Measurements from ENCODE around the gene LDHAL6B.

Gene LDHAL6B

DNA sequence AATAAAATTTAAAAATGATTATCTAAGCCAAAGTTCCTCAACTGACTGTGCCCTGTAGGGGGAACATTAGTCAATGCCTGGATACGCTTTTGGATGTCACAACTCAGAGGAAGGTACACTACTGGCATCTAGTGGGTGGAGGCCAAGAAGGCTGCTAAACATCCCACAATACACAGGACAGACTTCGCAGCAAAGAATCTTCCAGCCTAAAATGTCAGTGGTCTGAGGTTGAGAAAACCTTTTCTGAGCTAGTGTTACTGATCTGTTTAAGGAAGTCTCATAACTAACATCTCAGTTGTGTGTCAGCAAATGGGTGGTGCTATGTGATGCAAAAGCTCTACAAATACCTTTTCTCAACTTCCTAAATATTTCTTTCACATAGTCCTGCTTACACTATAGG lies 20.9 kb upstream of the LDHAL6B start:
- DNase-seq (ENCODE audit: low read depth in 1 of 2, low spot score in 1 of 2): peak in 1 of 2 experiments; percentile 55
- TF ChIP-seq JUND (IDR thresholded peaks at IDR 0.05; ENCODE audit: low read depth): no peak
- in situ Hi-C loops (cut with HindIII; ENCODE audit: low pct_unique_long_range_greater_than_20kb, low sequenced_read_pairs): no loop called here

DNA sequence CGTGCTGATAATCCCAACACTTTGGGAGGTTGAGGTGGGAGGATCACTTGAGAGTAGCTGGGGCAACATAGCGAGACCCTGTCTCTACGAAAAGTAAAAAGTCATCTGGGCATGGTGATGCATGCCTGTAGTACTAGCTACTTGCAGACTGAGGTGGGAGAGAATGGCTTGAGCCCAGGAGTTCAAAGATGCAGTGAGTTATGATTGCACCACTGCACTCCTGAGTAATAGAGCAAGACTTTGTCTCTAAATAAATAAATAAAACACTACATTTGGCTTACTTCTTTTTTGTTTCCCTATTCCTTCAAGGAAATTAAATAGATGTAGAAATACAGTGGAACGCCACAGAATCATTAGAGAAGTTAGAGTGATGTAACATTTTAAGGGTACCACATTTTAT lies 20.1 kb upstream of the LDHAL6B start:
- no peak for TF ChIP-seq JUND (IDR thresholded peaks at IDR 0.05; ENCODE audit: low read depth)
- DNase-seq (ENCODE audit: low read depth in 1 of 2, low spot score in 1 of 2): no peak
- in situ Hi-C loops (cut with HindIII; ENCODE audit: low pct_unique_long_range_greater_than_20kb, low sequenced_read_pairs): no loop called here

DNA sequence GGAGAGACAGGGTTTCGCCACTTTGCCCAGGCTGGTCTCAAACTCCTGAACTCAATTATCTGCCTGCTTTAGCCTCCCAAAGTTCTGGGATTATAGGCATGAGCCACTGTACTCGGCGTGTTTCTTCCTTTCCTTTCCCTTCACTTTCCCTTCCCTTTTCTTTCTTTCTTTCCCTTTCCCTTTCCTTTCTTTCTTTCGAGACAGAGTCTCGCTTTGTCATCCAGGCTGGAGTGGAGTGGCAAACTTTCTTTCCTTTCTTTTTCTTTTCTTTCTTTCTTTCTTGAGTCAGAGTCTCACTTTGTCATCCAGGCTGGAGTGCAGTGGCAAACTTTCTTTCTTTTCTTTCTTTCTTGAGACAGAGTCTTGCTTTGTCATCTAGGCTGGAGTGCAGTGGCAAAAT lies 17.4 kb upstream of the LDHAL6B start:
- DNase-seq (ENCODE audit: low read depth in 1 of 2, low spot score in 1 of 2): no peak
- no peak for TF ChIP-seq JUND (IDR thresholded peaks at IDR 0.05; ENCODE audit: low read depth)
- in situ Hi-C loops (cut with HindIII; ENCODE audit: low pct_unique_long_range_greater_than_20kb, low sequenced_read_pairs): no loop called here

DNA sequence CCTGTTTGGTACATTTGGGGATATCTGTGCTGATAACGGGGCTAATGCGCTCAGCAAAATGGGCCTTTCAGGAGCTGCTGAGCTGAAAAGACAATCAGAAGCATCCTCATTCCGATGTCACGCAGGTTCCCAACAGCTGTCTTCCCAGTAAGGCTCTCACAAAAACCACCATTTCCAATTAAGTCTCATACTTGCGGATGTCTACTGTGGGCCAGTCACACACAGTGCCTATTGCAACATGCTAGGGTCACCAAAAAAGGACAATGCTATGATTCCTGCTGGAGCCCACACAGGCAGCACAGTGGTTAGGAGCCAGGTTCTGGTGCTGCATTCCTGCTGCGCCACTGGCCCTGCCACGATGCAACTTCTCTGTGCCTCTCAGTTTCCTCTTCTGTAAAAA lies 16.4 kb upstream of the LDHAL6B start:
- no peak for DNase-seq (ENCODE audit: low read depth in 1 of 2, low spot score in 1 of 2)
- in situ Hi-C loops (cut with HindIII; ENCODE audit: low pct_unique_long_range_greater_than_20kb, low sequenced_read_pairs): no loop called here
- no peak for TF ChIP-seq JUND (IDR thresholded peaks at IDR 0.05; ENCODE audit: low read depth)

DNA sequence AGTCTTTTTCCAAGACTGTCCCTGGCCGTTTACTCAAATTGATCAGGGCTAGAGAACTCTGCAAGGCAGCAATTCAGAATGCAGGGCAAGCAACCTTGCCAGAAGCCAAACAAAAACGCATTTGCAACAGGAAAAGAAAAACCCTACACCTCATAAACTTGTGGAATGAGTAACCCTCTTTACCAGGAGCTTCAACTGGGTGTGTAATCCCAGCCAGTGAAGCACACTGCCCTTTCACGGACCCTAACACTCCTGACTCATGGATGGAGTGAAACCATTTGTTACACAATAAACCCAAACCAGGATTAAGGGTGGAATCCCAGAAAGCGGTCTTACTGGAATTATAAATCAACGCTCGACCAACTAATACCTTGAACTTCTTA lies 14.8 kb upstream of the LDHAL6B start:
- no peak for TF ChIP-seq JUND (IDR thresholded peaks at IDR 0.05; ENCODE audit: low read depth)
- in situ Hi-C loops (cut with HindIII; ENCODE audit: low pct_unique_long_range_greater_than_20kb, low sequenced_read_pairs): no loop called here
- DNase-seq (ENCODE audit: low read depth in 1 of 2, low spot score in 1 of 2): no peak

DNA sequence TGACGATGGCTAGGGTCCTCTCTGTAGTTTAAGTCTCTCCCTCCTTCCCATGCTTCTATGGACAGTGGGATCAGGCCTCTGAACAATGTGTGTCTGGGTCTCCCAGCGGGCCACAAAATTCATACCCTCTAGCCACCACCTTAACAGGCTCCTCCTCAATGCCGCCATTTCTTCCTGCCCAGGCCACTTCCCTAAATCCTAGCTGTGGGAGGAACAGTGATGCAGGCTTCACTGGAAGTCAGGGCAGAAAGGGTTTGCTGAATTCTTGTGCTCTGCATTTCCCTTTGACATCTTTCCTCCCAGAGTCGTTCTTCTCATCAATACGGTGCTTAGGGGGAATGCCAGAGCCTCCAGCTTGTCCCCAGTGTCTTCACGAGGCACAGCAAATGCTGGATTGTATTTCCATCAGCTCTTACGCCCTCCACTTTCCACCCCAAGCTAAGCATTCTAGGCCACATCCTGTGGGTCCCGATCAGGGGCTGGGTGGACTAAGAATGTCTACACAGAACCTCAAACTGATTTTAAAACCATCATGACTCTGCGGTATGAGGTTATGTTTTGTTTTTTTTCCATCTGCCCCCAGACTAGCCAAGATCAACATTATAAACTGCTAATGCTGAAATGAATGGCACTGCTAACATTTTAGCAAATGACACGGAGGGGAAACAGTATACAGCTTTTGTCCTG lies 11.9 kb upstream of the LDHAL6B start:
- in situ Hi-C loops (cut with HindIII; ENCODE audit: low pct_unique_long_range_greater_than_20kb, low sequenced_read_pairs): no loop called here
- no peak for DNase-seq (ENCODE audit: low read depth in 1 of 2, low spot score in 1 of 2)
- TF ChIP-seq JUND (IDR thresholded peaks at IDR 0.05; ENCODE audit: low read depth): no peak

DNA sequence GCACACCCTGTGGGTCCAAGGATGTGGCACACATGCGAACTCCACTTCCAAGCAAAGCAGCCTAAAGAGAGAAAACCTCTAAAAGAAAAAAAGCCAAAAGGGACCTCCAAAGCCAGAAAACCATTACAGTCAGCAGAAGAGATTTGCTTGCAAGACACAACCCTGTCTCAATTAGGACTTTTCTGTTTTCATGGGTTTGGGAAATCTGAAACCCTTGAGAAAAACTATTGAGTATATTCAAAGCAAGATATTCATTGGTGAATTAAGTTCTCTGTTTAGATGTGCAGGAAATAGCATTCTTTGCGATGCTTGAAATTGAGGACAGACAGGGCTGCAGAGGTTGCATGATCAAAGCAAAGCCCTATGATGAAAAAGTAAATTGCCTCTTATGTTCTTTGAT lies 10.2 kb upstream of the LDHAL6B start:
- DNase-seq (ENCODE audit: low read depth in 1 of 2, low spot score in 1 of 2): no peak
- in situ Hi-C loops (cut with HindIII; ENCODE audit: low pct_unique_long_range_greater_than_20kb, low sequenced_read_pairs): no loop called here
- TF ChIP-seq JUND (IDR thresholded peaks at IDR 0.05; ENCODE audit: low read depth): no peak

DNA sequence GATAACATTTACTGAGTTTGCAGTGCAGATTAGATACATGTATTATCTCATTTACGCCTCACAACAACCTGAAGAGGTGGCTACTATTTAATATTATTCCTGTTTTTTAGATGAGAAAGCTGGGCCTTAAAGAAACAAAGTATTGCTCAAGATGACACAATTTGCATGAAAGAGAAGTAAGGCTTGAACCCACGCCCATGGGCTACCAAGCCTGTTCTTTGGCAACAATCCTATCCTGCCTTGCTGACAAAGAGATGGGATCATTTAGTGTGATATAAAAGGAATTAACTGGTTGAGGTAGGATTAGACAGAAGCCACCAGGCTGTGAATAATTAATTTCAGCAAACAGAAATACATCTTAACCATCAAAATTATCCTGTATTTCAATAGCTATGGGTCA lies 9.2 kb upstream of the LDHAL6B start:
- DNase-seq (ENCODE audit: low read depth in 1 of 2, low spot score in 1 of 2): no peak
- no peak for TF ChIP-seq JUND (IDR thresholded peaks at IDR 0.05; ENCODE audit: low read depth)
- in situ Hi-C loops (cut with HindIII; ENCODE audit: low pct_unique_long_range_greater_than_20kb, low sequenced_read_pairs): no loop called here

DNA sequence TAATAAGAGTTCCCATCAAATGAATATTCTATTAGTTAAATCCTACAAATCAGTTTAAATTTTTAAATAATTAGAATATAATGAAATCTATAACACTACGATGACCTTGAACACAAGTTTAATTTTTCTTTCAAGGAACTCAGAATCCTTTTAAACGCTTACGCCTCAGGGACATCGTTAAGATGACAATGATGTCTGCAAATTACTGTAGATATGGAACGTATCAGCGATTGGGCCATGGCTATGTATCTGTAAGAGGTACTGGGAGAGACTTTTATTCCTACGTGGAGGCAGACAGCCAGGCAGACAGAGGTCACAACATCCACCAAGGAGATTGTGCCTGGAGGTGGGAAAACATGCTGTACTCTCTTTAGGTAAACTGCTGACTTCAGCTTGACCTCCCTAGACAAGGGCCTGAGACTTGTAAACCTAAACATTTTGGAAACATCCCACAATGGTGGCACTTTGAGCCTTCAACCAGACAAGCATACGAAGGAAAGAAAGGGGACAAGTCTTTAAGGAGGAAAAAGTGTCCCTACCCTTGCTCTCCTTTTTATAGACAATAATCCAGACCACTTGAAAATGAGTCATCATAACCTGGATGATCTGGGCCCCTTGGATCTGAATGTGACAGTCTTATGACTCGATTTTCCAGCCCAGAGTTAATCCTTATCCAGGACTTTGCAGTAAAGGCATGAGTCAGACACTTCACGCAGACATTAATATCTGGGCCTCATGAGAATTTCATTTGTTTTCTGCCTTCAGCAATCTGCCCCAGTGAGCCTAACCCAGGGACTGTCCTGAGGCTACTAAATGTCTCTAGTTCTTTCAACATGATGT lies 6.8 kb upstream of the LDHAL6B start:
- in situ Hi-C loops (cut with HindIII; ENCODE audit: low pct_unique_long_range_greater_than_20kb, low sequenced_read_pairs): no loop called here
- TF ChIP-seq JUND (IDR thresholded peaks at IDR 0.05; ENCODE audit: low read depth): no peak
- no peak for DNase-seq (ENCODE audit: low read depth in 1 of 2, low spot score in 1 of 2)

DNA sequence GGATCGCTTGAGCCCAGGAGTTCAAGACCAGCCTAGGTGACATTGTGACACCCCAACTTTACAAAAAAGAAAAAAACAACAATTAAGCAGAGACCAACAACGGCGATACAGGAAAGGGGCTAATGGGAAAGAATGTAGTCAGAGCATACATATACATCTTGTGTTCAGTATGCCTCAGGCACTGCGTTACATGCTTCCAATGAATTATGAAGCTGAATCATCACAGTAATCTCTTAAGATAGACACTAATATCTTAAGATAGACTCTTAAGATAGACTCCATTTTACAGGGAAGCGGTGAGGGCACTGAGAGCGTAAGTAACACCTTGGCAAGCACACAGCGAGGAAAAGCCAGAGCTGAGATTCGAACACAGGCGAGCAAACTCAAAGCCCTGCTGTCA lies 6.1 kb upstream of the LDHAL6B start:
- TF ChIP-seq JUND (IDR thresholded peaks at IDR 0.05; ENCODE audit: low read depth): no peak
- DNase-seq (ENCODE audit: low read depth in 1 of 2, low spot score in 1 of 2): no peak
- in situ Hi-C loops (cut with HindIII; ENCODE audit: low pct_unique_long_range_greater_than_20kb, low sequenced_read_pairs): no loop called here

DNA sequence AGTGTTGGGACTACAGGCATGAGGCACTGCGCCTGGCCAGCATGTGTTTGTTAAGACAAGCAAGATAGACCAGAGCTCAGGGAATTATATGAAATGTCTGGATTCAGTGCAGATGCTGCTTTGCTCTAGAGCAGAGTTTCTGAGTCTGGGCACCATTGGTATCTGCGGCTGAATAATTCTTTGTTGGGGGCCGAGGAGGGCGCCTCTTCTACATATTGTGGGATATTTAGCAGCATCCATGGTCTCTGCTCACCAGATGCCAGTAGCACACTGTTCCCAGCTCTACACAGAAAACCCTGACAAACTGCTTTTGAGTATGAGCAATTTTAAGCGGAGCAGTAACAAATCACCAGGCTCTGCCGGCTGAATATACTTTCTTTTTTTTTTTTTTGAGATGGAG lies 3.6 kb upstream of the LDHAL6B start:
- no peak for TF ChIP-seq JUND (IDR thresholded peaks at IDR 0.05; ENCODE audit: low read depth)
- DNase-seq (ENCODE audit: low read depth in 1 of 2, low spot score in 1 of 2): no peak
- in situ Hi-C loops (cut with HindIII; ENCODE audit: low pct_unique_long_range_greater_than_20kb, low sequenced_read_pairs): no loop called here

DNA sequence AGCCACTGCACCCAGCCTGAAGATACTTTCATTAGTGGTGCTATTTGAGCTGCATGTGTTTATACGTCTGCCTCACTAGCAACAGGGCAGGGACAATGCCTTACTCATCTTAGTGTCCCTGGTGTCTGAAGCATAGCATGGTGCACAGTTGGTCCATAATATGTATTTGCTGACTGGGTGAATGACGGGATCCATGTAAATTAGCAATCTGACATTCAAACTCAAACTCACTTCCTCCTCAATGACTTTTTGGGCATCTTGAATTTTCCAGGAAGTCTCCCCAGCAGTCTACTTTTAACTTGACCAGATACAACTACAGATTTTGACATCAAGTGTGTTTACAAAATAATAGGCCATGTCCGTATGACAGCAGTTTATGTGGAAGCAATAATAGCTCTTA lies 3.0 kb upstream of the LDHAL6B start:
- DNase-seq (ENCODE audit: low read depth in 1 of 2, low spot score in 1 of 2): no peak
- no peak for TF ChIP-seq JUND (IDR thresholded peaks at IDR 0.05; ENCODE audit: low read depth)
- in situ Hi-C loops (cut with HindIII; ENCODE audit: low pct_unique_long_range_greater_than_20kb, low sequenced_read_pairs): no loop called here

DNA sequence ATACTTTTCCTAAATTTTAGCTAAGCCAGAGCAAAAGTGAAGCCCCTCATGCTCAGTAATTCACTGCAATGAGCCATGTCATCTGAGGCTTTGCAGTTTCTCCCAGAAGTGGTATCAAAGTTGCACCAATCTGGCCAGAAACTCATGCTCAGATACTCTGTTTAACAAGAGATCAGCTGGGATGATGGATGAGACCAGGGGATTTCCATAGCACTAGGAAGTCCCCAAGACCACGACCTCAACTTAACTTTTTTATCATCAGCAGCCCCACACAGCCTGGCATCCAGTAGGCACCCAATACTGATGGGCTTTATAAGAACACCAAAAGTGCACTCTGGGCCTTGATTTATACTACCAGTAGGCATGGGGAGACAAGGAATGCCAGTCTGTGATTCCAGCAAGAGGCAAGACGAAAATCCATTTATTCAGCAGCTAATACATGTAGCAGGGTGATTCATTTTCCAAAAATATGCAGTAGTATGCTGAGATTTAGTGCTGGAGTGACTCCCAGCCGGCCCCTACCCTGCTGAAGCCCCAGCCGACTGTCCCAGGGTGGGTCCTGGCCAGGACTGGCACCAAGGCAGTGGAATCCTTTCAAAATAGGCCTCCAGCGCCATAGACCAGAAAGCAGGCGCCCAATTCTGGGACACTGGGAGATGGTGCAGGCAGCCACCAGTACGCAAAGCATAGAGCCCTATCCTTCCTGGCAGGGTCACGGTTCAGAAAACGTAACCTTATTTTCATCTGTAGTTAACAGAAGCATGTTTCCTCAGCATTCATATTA lies 612 bp upstream of the LDHAL6B start:
- in situ Hi-C loops (cut with HindIII; ENCODE audit: low pct_unique_long_range_greater_than_20kb, low sequenced_read_pairs): no loop called here
- no peak for DNase-seq (ENCODE audit: low read depth in 1 of 2, low spot score in 1 of 2)
- no peak for TF ChIP-seq JUND (IDR thresholded peaks at IDR 0.05; ENCODE audit: low read depth)
